PC-9 (cell line): ENCODE measurements around the gene SLC25A34. TPM values are rescaled to one million over a fixed set of nuclear protein-coding genes. Genes with fewer than 3 reads are reported as not detected.

Experiments used
- BruUV-seq: library from RNA; stranded (reverse); fragments of 400-500 nt; replicated peaks from 2 replicates; lab custom pipeline; 2021; lab: Mats Ljungman, UMichigan
- CTCF ChIA-PET: fragments of 300-600 bp; sonication (Branson Sonifier 250); formaldehyde crosslinking; loops from one replicate; lab custom pipeline; 2022; ENCODE audit warnings: antibody characterized with exemption; lab: Charles Lee
- POLR2A ChIA-PET: fragments of 300-600 bp; sonication (Branson Sonifier 250); formaldehyde crosslinking; loops from one replicate; lab custom pipeline; 2022; ENCODE audit warnings: antibody characterized with exemption; ENCODE audit not compliant: unreplicated experiment; lab: Charles Lee
- DNase-seq, 2 experiments: peaks; one replicate each; pipeline versions ENCODE4 v3.0.0 to v3.0.0-alpha.2; 2015 to 2022; ENCODE audit warnings: mixed read lengths in 1 of 2
- H2AFZ ChIP-seq: fragments of 200-600 bp; sonication (generic); 2 replicates; pipeline ENCODE4 v1.8.1; 2017; ENCODE audit warnings: antibody characterized with exemption
- H3F3A ChIP-seq: fragments of 200-600 bp; sonication (generic); 2 replicates; pipeline ENCODE4 v1.8.1; 2017; ENCODE audit warnings: antibody characterized with exemption, mild to moderate bottlenecking, low read depth; ENCODE audit not compliant: insufficient read depth
- H3K27ac ChIP-seq: fragments of 200-600 bp; sonication (generic); 2 replicates; pipeline ENCODE4 v1.6.1; 2016; ENCODE audit warnings: mixed run types
- H3K27me3 ChIP-seq: fragments of 200-600 bp; sonication (generic); 2 replicates; pipeline ENCODE4 v1.6.1; 2016; ENCODE audit warnings: low read depth, mixed run types; ENCODE audit not compliant: insufficient read depth
- H3K36me3 ChIP-seq: fragments of 200-600 bp; sonication (generic); 2 replicates; pipeline ENCODE4 v1.6.1; 2016; ENCODE audit warnings: low read depth, mixed run types
- H3K4me1 ChIP-seq: fragments of 200-600 bp; sonication (generic); replicated peaks from 2 replicates; pipeline ENCODE4 v1.6.1; 2016; ENCODE audit warnings: mixed run types; ENCODE audit not compliant: insufficient read depth
- H3K4me2 ChIP-seq: fragments of 200-600 bp; sonication (generic); 2 replicates; pipeline ENCODE4 v1.6.1; 2017; ENCODE audit warnings: mixed run types
- H3K4me3 ChIP-seq: fragments of 200-600 bp; sonication (generic); 2 replicates; pipeline ENCODE4 v1.6.1; 2016; ENCODE audit warnings: mixed run types
- H3K79me2 ChIP-seq: fragments of 200-600 bp; sonication (generic); 2 replicates; pipeline ENCODE4 v1.6.1; 2017; ENCODE audit warnings: low read depth, mixed run types
- H3K9me2 ChIP-seq: fragments of 200-600 bp; sonication (generic); 2 replicates; pipeline ENCODE4 v1.8.1; 2017; ENCODE audit warnings: mild to moderate bottlenecking; ENCODE audit not compliant: insufficient read depth
- H3K9me3 ChIP-seq: fragments of 200-600 bp; sonication (generic); 2 replicates; pipeline ENCODE4 v1.8.1; 2016; ENCODE audit warnings: low read depth; ENCODE audit not compliant: insufficient read depth
- H4K20me1 ChIP-seq: fragments of 200-600 bp; sonication (generic); 2 replicates; pipeline ENCODE4 v1.8.1; 2017; ENCODE audit not compliant: insufficient read depth
- CTCF ChIP-seq: fragments of 200-600 bp; sonication (generic); conservative IDR thresholded peaks from 2 replicates; pipeline ENCODE4 v1.6.1; 2017; ENCODE audit warnings: mixed run types, antibody characterized with exemption, mild to moderate bottlenecking, moderate library complexity
- EZH2 ChIP-seq: fragments of 200-600 bp; sonication (generic); IDR thresholded peaks from 2 replicates; pipeline ENCODE4 v1.8.0; 2017; ENCODE audit warnings: antibody characterized with exemption, low read depth
- intact Hi-C: fragments of 100-400 bp; cut with micrococcal nuclease; formaldehyde crosslinking; loops from one replicate; pipeline ENCODE4 v1.10.0; 2022; ENCODE audit not compliant: unreplicated experiment
- total RNA-seq: library from RNA; stranded (reverse); gene quantifications from 2 replicates; pipeline ENCODE4 v1.2.3, GENCODE V29; 2021

SLC25A34 gene
- total RNA-seq, 1 experiment from 2014 or later, result 1.7 TPM

GRCh38 chr1:15775706-15776105, 39.6 kb downstream of the SLC25A34 start:
- H3K36me3 ChIP-seq, result no peaks in the 10 kb centered on the region
- CTCF ChIA-PET, result no interaction called here

GRCh38 chr1:15777909-15778707, 42.0 kb downstream of the SLC25A34 start:
- H3K9me2 ChIP-seq, result no peaks in the 10 kb centered on the region
- TF ChIP-seq CTCF (no peak), EZH2 (no peak)
- no peaks in the 10 kb centered on the region for H3K79me2 ChIP-seq
- H3K9me3 ChIP-seq, result no peaks in the 10 kb centered on the region
- H3K27me3 ChIP-seq, result no peaks in the 10 kb centered on the region
- no peak overlapping the region for H3K27ac ChIP-seq
- POLR2A ChIA-PET, result interaction anchor here (0.5 kb wide), 1 partner anchor 160 kb away, joined by 15 read pairs; no protein-coding TSS in a partner anchor
- intact Hi-C loops, result no loop called here
- no peak for DNase-seq
- peaks cover 28% of the 10 kb centered on the region for H3K4me1 ChIP-seq
- no peak overlapping the region for H3K4me3 ChIP-seq
- CTCF ChIA-PET, result interaction anchor here (1.1 kb wide), 1 partner anchor 18 kb away, joined by 4 read pairs; no protein-coding TSS in a partner anchor
- H3K36me3 ChIP-seq, result no peaks in the 10 kb centered on the region
- H3F3A ChIP-seq, result peaks cover 38% of the 10 kb centered on the region
- no peak overlapping the region for H2AFZ ChIP-seq
- no TSS peak for BruUV-seq
- H3K4me2 ChIP-seq, result no peak overlapping the region
- no peaks in the 10 kb centered on the region for H4K20me1 ChIP-seq

More at GRCh38 chr1:15775706-15776105, 39.6 kb downstream of the SLC25A34 start:
- Histone ChIP-seq H3K9me2 (no peaks in the 10 kb centered on the region), H3K4me2 (no peak overlapping the region), H2AFZ (no peak overlapping the region), H4K20me1 (no peaks in the 10 kb centered on the region), H3K4me3 (no peak overlapping the region), H3K27me3 (no peaks in the 10 kb centered on the region), H3K4me1 (peaks cover 12% of the 10 kb centered on the region), H3K27ac (no peak overlapping the region), H3F3A (peaks cover 21% of the 10 kb centered on the region), H3K79me2 (no peaks in the 10 kb centered on the region), H3K9me3 (no peaks in the 10 kb centered on the region)
- no peak for DNase-seq
- POLR2A ChIA-PET, result no interaction called here
- no TSS peak for BruUV-seq
- TF ChIP-seq EZH2, result no peak
- intact Hi-C loops, result no loop called here

GRCh38 chr1:15785683-15786082, 49.6 kb downstream of the SLC25A34 start:
- Histone ChIP-seq H3F3A (peaks cover 34% of the 10 kb centered on the region), H3K9me2 (no peaks in the 10 kb centered on the region), H3K9me3 (no peaks in the 10 kb centered on the region), H3K36me3 (no peaks in the 10 kb centered on the region), H2AFZ (no peak overlapping the region), H3K27me3 (no peaks in the 10 kb centered on the region), H3K79me2 (no peaks in the 10 kb centered on the region), H3K4me1 (peaks cover 41% of the 10 kb centered on the region), H3K4me2 (no peak overlapping the region), H3K4me3 (no peak overlapping the region), H3K27ac (no peak overlapping the region), H4K20me1 (no peaks in the 10 kb centered on the region)
- ChIA-PET CTCF (no interaction called here), POLR2A (no interaction called here)
- intact Hi-C loops, result no loop called here
- DNase-seq, result no peak
- TF ChIP-seq EZH2, result no peak
- TF ChIP-seq CTCF, result no peak
- BruUV-seq, result no TSS peak
